ENCODE measurements around the gene DHX32.
A peak's percentile ranks its signal among the peaks of the same experiment; 100 is the strongest.
"Not testable (repeated sequence)": the region's sequence is repeated elsewhere in the genome, so short reads cannot be mapped to it uniquely, and the experiment has no call there.

Gene DHX32

GRCh38 chr10:125895130-125896087, 14.3 kb upstream of the DHX32 start:
- DNase-seq, result peak; percentile 58

DNA sequence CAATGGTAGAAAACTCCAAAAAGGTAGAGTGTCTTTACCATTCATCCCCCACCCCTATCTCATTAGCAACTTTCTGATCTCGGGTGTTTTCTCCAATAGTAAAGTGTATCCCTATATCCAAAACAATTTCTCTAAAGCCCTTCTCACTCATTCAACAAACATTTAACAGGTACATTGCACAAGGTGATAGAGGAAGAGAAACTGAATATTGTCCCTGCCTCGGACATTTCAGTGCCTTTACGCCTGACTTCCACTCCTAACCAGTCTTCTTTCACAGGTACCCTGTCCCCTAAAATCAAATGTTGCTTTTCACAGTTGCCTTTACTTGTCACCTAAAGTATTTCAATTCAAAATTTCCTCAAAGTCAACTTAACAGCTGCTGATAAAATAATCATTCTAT, 13.1 kb upstream of the DHX32 start:
- DNase-seq, result not testable (repeated sequence)

GRCh38 chr10:125892402-125892801, 11.3 kb upstream of the DHX32 start:
- not testable (repeated sequence) for DNase-seq

GRCh38 chr10:125889441-125889840, 8.3 kb upstream of the DHX32 start:
- DNase-seq, result not testable (repeated sequence)

- no peak for DNase-seq
Measured at GRCh38 chr10:125886914-125887512, 5.9 kb upstream of the DHX32 start.

- DNase-seq, result no peak
Measured at GRCh38 chr10:125883211-125883610, 2.1 kb upstream of the DHX32 start.

DNA sequence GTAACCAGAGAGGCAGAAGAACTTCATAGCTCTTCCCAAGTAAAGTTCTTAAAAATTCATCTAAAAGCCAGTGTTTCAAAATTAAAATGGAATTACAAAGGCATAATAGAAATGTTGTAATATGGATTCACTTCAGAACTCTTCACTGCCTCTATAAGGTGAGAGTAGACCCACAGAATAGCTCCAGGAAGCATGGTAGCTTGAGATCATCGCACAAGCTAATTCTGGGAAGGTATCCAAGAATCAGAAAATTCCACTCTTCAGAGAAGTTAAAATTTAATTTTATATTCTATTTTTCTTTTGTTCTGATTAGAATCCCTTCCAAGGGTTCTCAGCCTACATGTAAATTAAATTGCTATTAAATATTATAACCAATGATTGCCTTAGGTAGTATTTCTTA, 1.5 kb upstream of the DHX32 start:
- DNase-seq, result no peak

- no peak for DNase-seq
Measured at GRCh38 chr10:125880719-125881118, 373 bp downstream of the DHX32 start.

DNA sequence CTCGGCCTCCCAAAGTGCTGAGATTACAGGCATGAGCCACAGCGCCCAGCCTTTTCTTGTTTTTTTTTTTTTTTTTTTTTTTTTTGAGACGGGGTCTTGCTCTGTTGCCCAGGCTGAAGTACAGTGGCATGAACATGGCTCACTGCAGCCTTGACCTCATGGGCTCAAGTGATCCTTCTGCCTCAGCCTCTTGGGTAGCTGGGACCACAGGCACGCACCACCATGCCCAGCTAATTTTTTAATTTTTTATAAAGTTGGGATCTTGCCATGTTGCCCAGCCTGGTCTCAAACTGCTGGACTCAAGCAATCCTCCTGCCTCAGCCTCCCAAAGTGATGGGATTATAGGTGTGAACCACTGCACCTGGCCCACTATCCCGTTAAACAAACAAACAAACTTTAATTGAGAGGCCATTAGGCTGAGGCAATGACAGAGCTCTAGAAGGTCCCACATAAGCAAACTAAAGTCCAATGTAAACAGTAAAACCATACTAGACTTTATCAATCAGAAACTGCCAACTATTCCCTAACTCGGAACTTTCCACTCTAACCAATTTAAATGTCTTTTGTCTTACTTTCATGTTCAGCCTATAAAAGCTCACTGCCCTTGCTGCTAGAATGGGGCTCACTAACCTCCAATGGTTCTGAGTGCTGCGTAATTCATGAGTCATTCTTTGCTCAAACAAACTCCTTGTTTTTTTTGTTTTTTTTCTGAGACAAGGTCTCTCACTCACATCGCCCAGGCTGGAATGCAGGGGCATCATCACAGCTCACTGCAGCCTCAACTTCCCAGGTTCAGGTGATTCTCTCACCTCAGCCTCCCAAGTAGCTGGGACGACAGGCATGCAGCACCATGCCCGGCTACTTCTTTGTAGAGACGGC, 1.9 kb downstream of the DHX32 start:
- DNase-seq, result no peak

DNA sequence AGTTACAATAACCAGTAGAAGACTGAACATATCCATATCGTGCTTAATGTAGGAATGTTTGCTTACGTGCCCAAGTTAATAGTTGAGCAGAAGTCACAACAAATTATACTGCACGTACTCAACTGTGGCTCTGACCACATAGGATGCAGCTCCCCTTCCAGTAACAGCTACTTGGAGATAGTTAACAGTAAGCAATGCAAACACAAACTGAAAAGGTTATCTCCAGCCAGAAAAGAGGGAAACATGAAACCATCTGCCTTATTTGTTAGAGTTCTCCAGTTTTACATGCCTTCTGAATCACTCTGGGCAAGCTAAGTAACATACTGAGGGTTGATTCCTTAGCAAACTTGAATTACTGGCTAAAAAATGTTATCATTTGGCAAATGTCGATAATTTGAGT, 9.8 kb downstream of the DHX32 start:
- DNase-seq, result no peak

GRCh38 chr10:125868372-125868975, 12.6 kb downstream of the DHX32 start:
- DNase-seq, result peak; percentile 39

DNA sequence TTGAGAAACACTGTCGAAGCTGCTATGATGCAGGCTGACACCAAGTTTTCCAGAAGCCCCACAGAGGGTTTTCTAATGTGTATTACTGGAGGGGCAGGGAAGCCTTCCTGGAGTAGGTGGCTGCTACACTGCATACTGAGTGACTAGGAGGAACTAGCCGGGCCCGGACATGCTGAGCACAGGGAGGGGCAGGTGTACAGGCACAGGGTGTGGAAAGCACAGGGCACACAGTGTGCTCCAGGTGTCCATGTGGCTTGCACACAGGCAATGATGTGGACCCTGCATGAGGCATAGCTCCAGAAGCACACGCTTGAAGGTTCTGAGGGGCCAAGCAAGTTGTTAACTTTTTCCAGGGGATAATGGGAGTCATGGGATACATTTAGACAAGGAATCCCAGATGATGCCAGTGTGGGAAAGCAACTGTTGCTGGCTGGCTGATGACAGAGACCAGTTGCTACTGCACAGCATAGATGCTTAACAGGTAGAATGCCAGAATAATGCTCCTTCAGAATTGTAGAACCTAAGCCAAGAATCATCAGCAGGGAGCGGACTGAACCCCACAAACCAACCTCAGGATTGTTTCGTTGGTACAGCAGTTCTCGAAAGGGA, 14.6 kb downstream of the DHX32 start:
- DNase-seq, result no peak

- no peak for DNase-seq
Measured at GRCh38 chr10:125865120-125865519, 16.0 kb downstream of the DHX32 start.

- DNase-seq, result no peak
Measured at GRCh38 chr10:125859128-125859817, 21.8 kb downstream of the DHX32 start.

DNA sequence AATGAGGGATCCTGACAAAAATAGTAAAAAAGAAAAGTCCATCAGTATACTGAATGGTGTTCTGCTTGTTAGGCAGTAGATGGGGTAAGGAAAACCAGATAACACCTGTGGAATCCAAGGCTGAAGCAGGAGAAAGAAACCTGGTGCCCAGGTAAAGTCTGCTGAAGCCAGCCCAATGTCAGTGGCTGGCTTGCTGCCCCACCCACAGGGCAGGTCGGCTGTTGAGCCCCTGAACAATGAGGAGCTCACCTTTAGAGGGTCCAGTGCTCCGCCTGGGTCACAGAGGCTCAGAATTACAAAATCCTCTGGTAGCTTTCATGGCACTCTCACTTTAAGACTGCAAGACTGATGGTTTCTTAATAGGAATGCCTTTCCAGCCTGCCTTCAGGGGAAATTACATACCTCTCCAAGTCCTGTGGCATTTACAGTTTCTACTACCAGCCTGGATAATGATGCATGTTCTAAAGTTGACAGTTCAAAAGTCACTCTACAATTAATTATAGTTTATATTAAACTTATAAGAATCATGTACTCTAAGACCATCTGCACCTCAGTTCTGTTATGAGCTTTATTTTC, 23.8 kb downstream of the DHX32 start:
- DNase-seq, result no peak

DNA sequence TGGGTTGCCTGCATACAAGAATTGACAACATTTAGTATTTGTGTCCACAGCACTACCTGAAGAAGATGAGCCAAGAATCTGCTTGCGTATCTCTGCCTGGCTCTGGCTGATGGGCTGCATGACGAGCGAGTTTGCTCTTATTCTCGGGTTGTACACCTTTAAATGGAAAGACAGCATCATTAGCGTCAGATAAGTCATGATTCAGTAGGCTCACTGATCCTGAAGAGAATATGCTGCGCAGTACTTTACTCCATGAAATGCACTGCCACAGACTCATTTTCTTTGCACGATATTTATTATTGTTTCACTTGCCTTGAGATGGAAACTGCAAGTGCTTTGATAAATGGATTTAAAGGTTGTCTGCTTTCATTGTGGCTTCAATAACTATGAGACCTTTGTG, 28.6 kb downstream of the DHX32 start:
- DNase-seq, result no peak

GRCh38 chr10:125850766-125851731, 30.0 kb downstream of the DHX32 start:
- DNase-seq, result no peak

DNA sequence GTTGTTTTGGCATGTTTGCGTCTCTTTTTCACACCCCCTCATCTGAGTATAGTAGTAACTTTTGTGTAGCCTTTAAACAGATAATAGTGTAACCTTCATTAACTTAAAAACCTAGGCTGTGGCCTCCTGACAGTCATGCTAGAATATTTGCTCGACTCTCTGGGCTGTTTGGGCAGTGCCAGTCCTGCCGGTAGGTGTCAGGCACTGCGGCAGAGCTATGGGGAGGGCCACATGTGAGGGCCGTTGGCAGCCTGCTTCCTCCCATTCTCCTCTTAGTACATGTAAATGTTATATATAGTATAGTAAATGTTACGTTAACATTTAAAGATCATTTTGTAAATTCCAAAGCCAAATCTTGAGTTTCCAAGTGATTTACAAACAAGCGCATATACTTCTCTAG, 31.6 kb downstream of the DHX32 start:
- DNase-seq, result no peak

GRCh38 chr10:125848857-125849256, 32.2 kb downstream of the DHX32 start:
- no peak for DNase-seq

GRCh38 chr10:125848371-125848770, 32.7 kb downstream of the DHX32 start:
- no peak for DNase-seq

All from stimulated activated CD4-positive, alpha-beta T cell treated with anti-CD3 and anti-CD28 coated beads, Interleukin-4, amount 100 ng/mL, for 24 hours (primary cell).